Astrocyte of the hippocampus (primary cell): Measurements from ENCODE around the gene FARSA.
"Not testable (repeated sequence)": the region's sequence is repeated elsewhere in the genome, so short reads cannot be mapped to it uniquely, and the experiment has no call there.

Experiments used
- DNase-seq: peaks from one replicate; pipeline ENCODE4 v3.0.0; 2011; ENCODE audit warnings: low read depth, low spot score

The FARSA gene

DNA sequence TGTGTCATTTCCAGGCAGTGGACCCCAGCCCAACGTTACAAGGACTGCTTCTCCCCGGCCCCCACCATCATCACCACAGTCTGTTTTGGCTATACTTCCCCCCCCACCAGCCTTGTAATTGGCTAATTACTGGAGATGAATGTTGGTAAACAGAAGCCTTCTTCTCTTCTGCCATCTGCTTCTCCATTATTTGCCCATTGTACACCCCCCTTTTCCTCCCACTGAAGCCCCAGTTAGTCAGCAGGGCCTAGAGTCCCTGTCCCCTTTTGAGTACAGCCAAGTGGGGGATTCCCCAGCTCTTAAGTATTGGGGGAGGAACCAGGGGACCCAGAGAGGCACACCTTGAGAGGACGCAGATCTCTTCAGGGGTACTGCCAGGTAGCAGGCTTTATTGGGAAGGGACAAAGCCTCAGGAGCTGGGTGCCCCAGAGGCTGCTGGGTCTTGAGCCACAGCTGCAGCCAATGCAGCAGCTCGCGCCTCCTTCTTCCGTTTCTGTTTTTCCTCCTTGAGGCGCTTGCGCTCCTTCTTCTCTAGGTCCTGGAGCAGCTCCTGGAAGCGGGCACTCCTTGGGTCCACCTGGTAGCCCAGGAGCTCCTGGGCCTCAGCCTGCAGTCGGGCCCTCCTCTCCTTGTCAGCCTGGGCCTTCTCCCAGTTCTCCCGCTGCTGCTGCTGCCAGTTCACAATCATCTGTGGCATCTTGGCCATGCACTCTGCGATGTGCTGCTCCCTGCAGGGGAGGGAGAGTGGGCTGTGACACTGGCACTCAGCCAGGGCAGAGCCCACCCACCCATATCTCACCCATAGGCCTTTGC, 20.5 kb upstream of the FARSA start:
- DNase-seq = peak; percentile 32

DNA sequence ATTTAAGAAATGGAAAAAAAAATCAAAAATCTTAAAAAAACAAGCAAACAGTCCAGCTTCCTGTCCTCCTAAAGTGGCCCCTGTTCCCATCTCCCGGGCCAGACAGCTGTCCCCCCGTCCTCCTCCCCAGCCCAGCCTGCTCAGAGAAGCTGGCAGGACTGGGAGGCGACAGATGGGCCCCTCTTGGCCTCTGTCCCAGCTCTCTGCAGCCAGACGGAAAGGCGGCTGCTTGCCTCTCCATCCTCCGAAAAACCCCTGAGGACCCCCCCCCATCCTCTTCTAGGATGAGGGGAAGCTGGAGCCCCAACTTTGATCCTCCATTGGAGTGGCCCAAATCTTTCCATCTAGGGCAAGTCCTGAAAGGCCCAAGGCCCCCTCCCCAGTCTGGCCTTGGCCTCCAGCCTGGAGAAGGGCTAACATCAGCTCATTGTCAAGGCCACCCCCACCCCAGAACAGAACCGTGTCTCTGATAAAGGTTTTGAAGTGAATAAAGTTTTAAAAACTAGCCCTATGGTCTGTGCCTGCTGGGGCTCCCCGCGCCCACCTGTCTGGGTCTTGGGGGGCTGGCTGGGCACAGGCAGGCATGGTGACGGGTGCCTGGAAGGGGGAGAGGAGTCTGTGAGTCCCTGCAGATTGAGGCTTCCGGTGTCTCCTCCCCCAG, 19.8 kb upstream of the FARSA start:
- peak; percentile 78 for DNase-seq

DNA sequence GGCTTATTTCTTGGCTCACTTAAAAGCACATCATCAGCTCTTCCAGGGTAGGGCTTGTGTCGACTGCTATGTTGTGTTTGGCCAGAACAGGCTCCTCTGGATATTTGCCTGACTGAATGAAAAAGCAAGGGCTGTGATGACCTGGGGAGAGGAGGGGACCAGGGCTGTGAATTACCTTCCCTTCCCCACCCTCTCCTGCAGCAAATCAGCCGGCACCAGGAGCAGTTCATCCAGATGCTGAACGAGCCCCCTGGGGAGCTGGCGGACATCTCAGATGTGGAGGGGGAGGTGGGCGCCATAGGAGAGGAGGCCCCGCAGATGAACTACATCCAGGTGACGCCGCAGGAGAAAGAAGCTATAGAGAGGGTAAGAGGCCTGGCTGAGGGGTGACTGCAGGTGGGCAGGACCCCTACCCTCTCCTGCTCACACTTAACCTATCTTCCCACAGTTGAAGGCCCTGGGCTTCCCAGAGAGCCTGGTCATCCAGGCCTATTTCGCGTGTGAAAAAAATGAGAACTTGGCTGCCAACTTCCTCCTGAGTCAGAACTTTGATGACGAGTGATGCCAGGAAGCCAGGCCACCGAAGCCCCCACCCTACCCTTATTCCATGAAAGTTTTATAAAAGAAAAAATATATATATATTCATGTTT, 19.1 kb upstream of the FARSA start:
- DNase-seq = peak; percentile 92

DNA sequence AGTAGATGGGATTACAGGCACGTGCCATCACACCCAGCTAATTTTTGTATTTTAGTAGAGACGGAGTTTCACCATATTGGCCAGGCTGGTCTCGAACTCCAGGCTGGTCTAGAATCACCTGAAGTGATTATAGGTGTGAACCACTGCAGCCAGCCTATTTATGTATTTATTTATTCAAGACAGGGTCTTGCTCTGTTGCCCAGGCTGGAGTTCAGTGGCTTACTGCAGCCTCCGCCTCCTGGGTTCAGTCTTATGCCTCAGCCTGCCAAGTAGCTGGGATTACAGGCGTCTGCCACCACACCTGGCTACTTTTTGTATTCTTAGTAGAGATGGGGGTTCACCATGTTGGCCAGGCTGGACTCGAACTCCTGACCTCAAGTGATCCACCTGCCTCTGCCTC, 18.5 kb upstream of the FARSA start:
- DNase-seq = not testable (repeated sequence)

DNA sequence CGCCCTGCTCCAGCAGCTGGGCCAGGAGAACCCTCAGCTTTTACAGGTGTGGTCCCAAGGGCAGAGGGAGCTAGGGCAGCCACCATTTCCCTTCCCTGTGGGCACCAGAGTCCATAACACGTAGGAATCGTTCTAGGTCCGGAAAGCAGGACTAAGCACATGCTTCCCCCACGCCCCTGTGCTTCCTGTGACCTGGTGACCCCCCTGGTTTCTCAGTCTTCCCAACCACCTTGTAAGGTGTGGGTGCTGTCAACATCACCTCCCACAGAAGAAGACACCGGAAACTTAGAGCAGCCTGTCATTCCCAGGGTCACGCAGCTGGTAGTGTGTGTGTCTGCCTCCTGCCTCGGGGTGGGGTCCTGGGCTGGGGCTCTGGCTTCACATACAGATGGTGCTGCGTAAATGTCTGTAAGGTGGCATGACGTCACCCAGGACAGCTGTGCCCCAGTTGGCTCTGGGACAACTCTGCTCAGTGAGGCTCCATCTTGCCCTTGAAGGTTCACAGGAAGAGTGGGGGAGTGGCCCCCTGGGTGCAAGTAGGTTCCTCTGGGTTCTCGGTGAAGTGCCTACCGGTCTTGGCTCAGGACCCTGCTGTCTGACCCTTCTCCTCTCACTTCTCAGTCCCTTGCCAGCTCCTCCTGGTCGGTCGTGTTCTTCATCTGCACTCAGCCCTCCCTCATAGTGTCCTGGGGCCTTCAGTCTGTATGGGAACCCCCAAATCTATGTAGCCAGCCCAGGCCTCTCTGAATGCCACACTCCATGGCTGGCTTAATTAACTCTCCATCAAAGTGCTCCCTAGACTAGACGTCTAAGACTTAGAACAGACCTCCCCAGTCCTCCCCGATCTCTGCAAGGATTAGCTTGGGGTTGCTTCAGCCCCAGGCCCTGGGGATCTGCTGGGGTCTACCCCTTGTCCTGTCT, 16.1 kb upstream of the FARSA start:
- no peak for DNase-seq

DNA sequence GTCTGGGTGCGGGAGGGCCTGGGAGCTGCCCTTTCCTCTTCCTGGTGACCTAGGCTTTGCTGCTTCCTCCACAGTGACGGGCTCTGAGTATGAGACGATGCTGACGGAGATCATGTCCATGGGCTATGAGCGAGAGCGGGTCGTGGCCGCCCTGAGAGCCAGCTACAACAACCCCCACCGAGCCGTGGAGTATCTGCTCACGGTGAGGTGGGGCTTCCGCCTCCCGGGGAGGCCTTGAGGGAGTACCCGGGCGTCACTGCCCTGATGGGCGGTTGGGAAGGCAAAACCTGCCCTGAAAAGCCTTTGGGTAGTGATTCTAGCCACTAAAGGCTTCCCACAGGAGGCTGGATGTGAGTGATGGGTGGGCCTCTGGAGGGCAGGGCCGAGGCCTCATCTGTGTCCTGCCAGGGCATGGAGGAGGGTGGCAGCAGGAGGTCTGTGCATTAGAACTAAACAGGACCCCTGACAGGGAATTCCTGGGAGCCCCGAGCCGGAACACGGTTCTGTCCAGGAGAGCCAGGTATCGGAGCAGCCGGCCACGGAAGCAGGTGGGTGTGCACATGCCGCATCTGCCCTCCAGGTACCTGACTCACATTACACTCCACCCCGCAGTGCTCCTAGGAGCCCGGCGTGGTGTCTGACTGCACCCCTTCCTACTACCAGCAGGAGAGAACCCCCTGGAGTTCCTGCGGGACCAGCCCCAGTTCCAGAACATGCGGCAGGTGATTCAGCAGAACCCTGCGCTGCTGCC, 15.3 kb upstream of the FARSA start:
- DNase-seq = no peak

DNA sequence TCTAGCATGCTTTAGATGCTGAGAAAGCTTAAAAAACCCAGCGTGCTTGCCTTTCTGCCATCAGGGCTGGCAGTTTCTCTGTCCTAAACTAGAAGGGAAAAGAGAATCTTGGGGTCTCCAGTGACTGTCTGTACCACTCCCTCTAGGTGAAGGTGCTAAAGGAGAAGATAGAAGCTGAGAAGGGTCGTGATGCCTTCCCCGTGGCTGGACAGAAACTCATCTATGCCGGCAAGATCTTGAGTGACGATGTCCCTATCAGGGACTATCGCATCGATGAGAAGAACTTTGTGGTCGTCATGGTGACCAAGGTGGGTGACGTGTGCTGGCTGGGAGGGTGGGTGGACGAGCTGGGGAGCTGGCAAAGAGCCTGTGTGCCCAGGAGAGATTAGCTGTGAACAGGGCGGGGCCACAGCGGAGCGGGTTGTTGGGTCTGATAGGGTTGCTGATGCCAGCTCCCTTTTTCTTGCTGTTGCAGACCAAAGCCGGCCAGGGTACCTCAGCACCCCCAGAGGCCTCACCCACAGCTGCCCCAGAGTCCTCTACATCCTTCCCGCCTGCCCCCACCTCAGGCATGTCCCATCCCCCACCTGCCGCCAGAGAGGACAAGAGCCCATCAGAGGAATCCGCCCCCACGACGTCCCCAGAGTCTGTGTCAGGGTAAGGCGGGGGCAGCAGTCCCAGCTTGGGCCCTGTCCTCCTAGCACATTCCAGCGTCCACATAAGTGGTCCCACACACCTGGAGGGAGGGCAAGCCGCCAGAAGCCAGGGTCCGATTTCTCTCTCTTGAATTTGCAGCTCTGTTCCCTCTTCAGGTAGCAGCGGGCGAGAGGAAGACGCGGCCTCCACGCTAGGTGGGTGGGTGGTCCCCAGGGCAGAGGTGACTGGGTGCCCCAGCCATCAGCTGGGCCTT, 14.4 kb upstream of the FARSA start:
- no peak for DNase-seq

DNA sequence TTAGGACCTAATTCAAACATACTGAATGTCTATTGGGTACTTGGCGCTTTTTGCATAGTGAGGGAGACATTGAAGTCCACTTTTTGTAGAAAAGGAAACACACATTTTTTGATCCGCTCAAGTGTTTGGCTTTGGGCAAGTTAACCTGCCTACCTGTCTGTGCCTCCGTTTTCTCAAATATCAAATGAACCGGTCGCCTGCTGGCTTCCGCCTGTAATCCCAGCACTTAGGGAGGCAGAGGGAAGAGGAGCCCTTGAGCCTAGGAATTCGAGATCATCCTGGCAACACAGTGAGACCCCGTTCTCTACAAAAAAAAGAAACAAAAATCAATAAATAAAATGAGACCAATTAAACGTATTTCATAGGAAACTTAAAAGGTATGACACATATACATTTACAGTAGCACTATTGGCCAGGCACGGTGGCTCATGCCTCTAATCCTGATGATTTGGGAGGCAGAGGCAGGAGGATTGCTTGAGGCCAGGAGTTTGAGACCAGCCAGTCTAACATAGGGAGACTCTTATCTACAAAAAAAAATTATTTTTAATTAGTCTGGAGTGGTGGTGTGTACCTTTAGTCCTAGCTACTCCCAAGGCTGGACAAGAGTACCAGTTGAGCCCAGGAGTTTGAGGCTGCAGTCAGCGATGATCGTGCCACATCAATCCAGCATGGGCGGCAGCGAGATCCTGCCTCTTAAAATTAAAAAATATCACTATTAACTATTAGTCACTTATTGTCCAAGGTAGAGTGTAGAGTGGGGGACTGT, 13.4 kb upstream of the FARSA start:
- DNase-seq = no peak

DNA sequence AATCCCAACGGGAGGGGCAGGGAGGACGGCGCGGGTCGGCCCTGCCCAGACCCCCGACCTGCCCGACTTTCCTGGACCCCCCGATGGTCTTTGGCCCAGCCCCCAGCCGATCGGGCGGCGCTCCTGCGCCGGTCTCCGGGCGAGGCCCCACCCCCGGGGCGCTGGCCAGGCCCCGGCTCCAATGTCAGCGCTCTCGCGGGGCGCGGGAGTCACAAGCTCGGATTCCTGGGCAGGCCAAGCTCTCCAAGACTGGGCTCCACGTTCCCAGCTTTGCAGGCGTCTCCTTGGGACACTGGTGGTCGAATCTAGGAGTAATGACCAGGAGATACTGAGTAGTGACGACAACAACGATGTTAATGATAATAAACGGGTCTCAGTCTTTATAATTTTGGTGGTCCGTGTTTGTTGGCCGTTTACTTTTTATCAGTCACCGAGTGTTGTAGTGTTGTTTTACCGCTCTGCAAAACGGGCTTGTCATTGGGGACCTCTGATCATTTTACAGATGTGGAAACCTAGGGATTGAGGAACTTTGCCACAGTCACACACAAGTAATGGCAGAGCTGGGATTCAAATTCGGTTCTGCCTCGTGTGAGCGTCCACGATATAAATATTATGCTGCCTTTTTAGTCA, 12.7 kb upstream of the FARSA start:
- peak; percentile 94 for DNase-seq

DNA sequence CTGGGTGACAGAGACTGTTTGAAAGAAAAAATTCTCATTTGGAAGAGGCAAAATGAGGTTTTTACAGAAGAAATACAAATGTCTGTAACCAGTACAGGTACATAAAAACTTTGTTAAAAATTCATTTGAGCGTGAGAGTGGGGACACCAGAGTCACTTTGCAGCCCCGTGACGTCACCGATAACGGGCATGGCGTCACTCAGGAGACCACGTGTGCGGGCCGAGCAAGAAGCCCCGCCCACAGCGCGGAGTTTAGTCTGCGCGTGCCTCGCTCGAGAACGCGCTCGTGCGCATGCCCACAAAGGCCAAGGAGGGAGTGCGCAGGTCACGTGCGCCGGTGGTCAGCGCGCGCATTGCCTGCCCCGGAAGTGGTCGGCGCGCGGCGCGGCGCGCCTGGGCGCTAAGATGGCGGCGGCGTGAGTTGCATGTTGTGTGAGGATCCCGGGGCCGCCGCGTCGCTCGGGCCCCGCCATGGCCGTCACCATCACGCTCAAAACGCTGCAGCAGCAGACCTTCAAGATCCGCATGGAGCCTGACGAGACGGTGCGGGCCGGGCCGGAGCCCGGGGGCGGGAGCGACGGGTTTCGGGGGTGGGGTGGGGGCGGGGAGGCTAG, 12.1 kb upstream of the FARSA start, which contains the start of gene RAD23A:
TSS of gene RAD23A (plus strand) at position 384 of the 613 bp plus-strand sequence. CDS start at position 471, 87 bp downstream.
- DNase-seq = peak; percentile 100

DNA sequence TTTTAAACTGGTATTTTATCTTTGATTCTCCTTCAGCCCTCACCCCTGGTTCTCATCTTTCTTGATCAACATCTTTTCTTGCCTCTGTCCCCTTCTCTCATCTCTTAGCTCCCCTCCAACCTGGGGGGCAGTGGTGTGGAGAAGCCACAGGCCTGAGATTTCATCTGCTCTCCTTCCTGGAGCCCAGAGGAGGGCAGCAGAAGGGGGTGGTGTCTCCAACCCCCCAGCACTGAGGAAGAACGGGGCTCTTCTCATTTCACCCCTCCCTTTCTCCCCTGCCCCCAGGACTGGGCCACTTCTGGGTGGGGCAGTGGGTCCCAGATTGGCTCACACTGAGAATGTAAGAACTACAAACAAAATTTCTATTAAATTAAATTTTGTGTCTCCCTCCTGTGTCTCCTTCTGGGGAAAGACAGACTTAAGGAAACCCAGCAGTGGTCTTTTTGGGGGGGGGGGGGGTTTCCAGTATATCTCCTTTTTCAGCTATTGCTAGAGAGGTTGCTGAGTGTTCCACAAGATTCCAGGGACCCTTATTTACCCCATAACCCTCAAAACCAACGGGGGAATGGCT, 10.7 kb upstream of the FARSA start:
- DNase-seq = no peak

DNA sequence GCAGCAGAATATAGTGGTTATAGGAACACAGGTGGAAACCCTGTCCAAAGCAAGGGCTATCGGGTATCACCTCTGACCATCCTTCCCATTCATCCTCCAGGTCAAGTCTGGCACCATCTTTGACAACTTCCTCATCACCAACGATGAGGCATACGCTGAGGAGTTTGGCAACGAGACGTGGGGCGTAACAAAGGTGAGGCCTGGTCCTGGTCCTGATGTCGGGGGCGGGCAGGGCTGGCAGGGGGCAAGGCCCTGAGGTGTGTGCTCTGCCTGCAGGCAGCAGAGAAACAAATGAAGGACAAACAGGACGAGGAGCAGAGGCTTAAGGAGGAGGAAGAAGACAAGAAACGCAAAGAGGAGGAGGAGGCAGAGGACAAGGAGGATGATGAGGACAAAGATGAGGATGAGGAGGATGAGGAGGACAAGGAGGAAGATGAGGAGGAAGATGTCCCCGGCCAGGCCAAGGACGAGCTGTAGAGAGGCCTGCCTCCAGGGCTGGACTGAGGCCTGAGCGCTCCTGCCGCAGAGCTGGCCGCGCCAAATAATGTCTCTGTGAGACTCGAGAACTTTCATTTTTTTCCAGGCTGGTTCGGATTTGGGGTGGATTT, 10.0 kb upstream of the FARSA start:
- DNase-seq = no peak

DNA sequence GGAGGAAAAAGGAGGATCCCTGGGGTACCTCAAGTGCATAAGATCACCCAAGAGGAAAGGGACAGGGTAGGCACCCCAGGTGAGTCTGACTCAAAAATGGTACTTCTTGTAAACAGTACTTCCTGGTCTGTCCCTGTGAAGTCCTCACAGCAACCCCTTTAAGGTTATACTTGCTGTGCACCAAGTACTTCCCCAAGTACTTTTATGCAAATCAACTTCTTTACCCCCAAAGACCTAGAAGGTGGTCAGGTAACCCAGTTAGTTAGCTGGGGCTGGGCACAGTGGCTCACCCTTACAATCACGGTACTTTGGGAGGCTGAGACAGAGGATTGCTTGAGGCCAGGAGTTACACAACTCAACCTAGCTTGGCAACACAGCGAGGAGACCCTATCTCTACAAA, 7.4 kb upstream of the FARSA start:
- DNase-seq = no peak

DNA sequence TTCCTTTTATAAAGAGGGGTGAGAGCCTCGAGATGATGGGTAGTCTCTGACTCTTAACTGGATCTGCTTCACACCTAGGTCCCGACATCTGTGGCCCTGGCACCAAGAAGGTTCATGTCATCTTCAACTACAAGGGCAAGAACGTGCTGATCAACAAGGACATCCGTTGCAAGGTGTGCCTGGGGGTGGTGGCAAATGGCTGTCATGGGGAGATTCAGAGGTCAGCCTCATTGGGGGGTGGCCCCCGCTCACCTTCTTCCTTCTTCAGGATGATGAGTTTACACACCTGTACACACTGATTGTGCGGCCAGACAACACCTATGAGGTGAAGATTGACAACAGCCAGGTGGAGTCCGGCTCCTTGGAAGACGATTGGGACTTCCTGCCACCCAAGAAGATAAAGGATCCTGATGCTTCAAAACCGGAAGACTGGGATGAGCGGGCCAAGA, 6.5 kb upstream of the FARSA start:
- no peak for DNase-seq

DNA sequence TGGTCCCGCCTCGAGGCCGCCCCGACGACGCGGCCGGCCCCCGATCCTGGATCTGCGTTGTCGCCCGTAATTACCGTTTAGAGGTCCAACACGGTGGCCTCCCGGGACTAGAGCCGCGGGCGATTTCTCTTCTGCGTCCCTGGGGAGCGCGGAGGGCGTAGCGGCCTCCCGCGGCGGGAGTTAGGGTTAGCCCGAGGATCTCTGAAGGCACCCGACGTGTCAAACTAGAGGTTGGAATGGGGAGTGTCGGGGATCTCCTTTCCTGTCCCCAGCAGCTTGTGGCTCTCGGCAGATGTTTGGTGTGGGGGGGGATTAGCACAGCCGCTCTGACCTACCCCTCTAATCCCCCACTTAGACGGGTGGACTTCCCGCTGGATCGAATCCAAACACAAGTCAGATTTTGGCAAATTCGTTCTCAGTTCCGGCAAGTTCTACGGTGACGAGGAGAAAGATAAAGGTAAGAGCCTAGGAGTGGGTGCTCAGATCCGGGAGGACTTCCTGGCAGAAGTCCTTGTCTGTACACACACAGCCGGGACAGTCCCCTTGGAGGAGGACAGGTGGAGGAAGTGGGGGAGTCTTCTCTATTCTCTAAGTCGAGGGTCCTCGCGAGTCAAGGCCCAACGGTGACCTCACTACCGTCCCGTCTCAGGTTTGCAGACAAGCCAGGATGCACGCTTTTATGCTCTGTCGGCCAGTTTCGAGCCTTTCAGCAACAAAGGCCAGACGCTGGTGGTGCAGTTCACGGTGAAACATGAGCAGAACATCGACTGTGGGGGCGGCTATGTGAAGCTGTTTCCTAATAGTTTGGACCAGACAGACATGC, 5.5 kb upstream of the FARSA start:
- DNase-seq = peak; percentile 50
